Mammary epithelial cell (primary cell): ENCODE data around the gene NLRP13.

Experiments used
- EZH2 ChIP-seq: IDR thresholded peaks from 2 replicates; pipeline ENCODE4 v1.6.1; 2012; ENCODE audit warnings: low read length, inconsistent platforms, borderline replicate concordance
- TF ChIP-seq, protein P1 (sequence below), 2 donors: IDR thresholded peaks in 1 of 2; conservative IDR thresholded peaks in 1 of 2; 2 replicates each; pipeline ENCODE4 v1.5.1; 2011 to 2012; ENCODE audit warnings: inconsistent platforms in 2 of 2, low read length in 2 of 2, mild to moderate bottlenecking in 2 of 2, control low read depth in 1 of 2, low read depth in 1 of 2; ENCODE audit not compliant: insufficient read depth in 1 of 2; ENCODE audit errors: extremely low read depth in 1 of 2

DNA sequence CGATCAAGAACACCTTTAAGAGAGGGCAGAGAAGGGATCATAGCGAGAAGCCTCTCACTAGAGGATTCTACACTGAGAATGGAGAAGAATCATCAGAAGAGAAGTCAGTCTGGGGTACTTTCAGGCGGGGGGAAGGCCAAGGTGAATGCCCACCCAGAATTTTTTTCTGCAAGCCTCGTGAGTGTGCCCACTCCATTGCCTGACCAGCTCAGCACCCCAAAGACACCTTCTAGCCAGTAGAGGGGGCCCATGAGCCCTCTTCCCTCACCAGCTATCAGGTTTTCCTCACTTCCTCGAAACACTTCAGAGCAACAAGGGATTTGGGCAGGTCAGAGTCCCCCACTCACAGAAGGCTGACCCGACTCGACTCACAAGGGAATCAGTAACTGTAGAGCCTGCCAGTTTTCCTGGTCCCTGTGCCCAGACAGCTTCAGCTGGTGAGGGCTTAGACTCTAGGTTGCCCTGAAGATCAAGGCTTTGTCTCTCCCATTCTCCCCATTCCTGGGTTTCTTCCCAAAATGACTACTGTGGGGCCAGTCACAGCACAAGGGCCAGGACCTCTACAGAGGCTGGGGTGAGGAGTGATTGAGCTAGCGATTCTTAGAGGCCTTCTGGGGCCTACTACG, 18.4 kb downstream of the NLRP13 start:
- TF ChIP-seq, protein P1, sequence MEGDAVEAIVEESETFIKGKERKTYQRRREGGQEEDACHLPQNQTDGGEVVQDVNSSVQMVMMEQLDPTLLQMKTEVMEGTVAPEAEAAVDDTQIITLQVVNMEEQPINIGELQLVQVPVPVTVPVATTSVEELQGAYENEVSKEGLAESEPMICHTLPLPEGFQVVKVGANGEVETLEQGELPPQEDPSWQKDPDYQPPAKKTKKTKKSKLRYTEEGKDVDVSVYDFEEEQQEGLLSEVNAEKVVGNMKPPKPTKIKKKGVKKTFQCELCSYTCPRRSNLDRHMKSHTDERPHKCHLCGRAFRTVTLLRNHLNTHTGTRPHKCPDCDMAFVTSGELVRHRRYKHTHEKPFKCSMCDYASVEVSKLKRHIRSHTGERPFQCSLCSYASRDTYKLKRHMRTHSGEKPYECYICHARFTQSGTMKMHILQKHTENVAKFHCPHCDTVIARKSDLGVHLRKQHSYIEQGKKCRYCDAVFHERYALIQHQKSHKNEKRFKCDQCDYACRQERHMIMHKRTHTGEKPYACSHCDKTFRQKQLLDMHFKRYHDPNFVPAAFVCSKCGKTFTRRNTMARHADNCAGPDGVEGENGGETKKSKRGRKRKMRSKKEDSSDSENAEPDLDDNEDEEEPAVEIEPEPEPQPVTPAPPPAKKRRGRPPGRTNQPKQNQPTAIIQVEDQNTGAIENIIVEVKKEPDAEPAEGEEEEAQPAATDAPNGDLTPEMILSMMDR (conservative IDR thresholded peaks at IDR 0.05 in 1 of 2, IDR thresholded peaks at IDR 0.05 in 1 of 2; ENCODE audit: extremely low read depth in 1 of 2, insufficient read depth in 1 of 2, low read depth in 1 of 2, low read length in 2 of 2) = no peak
- no peak for TF ChIP-seq EZH2
